ENCODE measurements around the gene NOX5. TPM values are rescaled to one million over a fixed set of nuclear protein-coding genes. Genes with fewer than 3 reads are reported as not detected.

NOX5 gene
- total and polyA plus RNA-seq, 2 of the 13 experiments (the other 11 are each of a cell fraction or from before 2014, with no cell fraction given): not detected

DNA sequence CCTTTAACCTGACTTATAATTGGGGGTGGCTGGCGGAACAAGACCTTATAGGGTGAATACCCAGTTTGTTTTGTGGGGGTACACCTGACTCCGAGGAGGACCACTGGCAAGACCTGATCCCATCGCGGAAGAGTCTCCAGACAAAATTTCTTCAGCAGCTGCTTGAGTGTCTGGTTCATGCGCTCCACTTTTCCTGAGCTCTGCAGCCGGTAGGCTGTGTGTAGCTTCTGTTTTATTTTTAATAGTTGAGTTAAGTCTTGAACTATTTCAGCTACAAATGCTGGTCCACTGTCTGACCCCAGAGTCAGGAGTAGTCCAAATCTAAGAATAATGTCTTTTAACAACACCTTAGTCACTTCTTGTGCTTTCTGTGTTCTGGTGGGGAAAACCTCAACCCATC is 21.2 kb upstream of the NOX5 start:
- H4K20me1 ChIP-seq (ENCODE audit: insufficient read depth, low read length): no peaks in the 10 kb centered on the region
- 65% methylated on average over 6 of the region's 6 CpGs for WGBS (ENCODE audit: low lambda C conversion rate)
- no TSS peak for BruUV-seq (replicated peaks)
- no peak for DNase-seq (ENCODE audit: low spot score)
- CTCF ChIA-PET (ENCODE audit: low intra/inter-chr PET ratio, low total read pairs): no interaction called here
- H3K9me3 ChIP-seq (ENCODE audit: low read length): no peaks in the 10 kb centered on the region
- POLR2A ChIA-PET: no interaction called here
- no peaks in the 10 kb centered on the region for H3K36me3 ChIP-seq (replicated peaks in 1 of 2; ENCODE audit: control insufficient read depth in 1 of 2, insufficient read depth in 2 of 2, low read length in 2 of 2)
- TF ChIP-seq, protein P1, sequence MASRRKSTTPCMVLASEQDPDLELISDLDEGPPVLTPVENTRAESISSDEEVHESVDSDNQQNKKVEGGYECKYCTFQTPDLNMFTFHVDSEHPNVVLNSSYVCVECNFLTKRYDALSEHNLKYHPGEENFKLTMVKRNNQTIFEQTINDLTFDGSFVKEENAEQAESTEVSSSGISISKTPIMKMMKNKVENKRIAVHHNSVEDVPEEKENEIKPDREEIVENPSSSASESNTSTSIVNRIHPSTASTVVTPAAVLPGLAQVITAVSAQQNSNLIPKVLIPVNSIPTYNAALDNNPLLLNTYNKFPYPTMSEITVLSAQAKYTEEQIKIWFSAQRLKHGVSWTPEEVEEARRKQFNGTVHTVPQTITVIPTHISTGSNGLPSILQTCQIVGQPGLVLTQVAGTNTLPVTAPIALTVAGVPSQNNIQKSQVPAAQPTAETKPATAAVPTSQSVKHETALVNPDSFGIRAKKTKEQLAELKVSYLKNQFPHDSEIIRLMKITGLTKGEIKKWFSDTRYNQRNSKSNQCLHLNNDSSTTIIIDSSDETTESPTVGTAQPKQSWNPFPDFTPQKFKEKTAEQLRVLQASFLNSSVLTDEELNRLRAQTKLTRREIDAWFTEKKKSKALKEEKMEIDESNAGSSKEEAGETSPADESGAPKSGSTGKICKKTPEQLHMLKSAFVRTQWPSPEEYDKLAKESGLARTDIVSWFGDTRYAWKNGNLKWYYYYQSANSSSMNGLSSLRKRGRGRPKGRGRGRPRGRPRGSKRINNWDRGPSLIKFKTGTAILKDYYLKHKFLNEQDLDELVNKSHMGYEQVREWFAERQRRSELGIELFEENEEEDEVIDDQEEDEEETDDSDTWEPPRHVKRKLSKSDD (CRISPR knock-in tag; IDR thresholded peaks at IDR 0.05; ENCODE audit: low read depth): no peak
- no peak for TF ChIP-seq ZNF780A (CRISPR knock-in tag; IDR thresholded peaks at IDR 0.05)
- H3K4me3 ChIP-seq (replicated peaks in 1 of 3; ENCODE audit: insufficient read depth in 1 of 3, low read depth in 2 of 3, low read length in 3 of 3): no peak overlapping the region
- H2AFZ ChIP-seq (ENCODE audit: low read length): no peak overlapping the region
- no peaks in the 10 kb centered on the region for H3K79me2 ChIP-seq (ENCODE audit: insufficient read depth, low read length)
- ATAC-seq: no peak
- intact Hi-C loops (cut with micrococcal nuclease; ENCODE audit: unreplicated experiment) (no loop called here), in situ Hi-C loops (cut with HindIII; ENCODE audit: extremely low pct_ligation_motif_present, low pct_unique_long_range_greater_than_20kb) (no loop called here)
- no peak overlapping the region for H3K27ac ChIP-seq (ENCODE audit: extremely low read length, insufficient read depth, low read length)
- peaks cover 0 to 2% of the 10 kb centered on the region in 2 experiments; a peak in 1 of 5 replicates for H3K27me3 ChIP-seq (ENCODE audit: control insufficient read depth in 1 of 2, insufficient read depth in 2 of 2, low read length in 2 of 2)
- H3K4me1 ChIP-seq (ENCODE audit: insufficient read depth, low read length): no peaks in the 10 kb centered on the region
- no peak for FAIRE-seq
- no peak overlapping the region for H3K4me2 ChIP-seq (ENCODE audit: low read depth, low read length)
- no peak overlapping the region for H3K9ac ChIP-seq (ENCODE audit: insufficient read depth, low read depth, low read length)

DNA sequence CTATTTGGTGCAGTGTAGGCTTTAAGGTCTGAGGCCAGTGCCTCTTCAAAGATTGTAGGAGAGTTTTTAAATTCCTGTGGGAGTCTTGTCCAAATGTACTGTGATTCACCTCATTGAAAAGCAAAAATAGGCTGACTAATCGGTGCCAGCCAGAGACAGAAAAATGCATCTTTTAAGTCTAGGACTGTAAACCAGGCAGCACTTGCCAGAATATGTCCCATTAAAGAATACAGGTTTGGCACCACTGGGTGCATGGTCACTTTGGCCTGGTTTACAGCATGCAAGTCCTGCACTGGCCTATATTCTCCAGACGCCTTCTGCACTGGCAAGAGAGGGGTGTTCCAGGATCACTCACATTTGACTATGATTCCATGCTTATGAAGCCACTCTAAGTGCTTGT is 20.3 kb upstream of the NOX5 start:
- POLR2A ChIA-PET: no interaction called here
- DNase-seq (ENCODE audit: low spot score) (no peak), FAIRE-seq (no peak), ATAC-seq (no peak)
- Histone ChIP-seq H3K79me2 (ENCODE audit: insufficient read depth, low read length) (no peaks in the 10 kb centered on the region), H3K4me3 (replicated peaks in 1 of 3; ENCODE audit: insufficient read depth in 1 of 3, low read depth in 2 of 3, low read length in 3 of 3) (no peak overlapping the region), H3K27me3 (ENCODE audit: control insufficient read depth in 1 of 2, insufficient read depth in 2 of 2, low read length in 2 of 2) (peaks cover 0 to 2% of the 10 kb centered on the region in 2 experiments; a peak in 1 of 5 replicates), H3K4me2 (ENCODE audit: low read depth, low read length) (no peak overlapping the region), H2AFZ (ENCODE audit: low read length) (no peak overlapping the region), H3K9me3 (ENCODE audit: low read length) (no peaks in the 10 kb centered on the region), H3K36me3 (replicated peaks in 1 of 2; ENCODE audit: control insufficient read depth in 1 of 2, insufficient read depth in 2 of 2, low read length in 2 of 2) (no peaks in the 10 kb centered on the region), H3K9ac (ENCODE audit: insufficient read depth, low read depth, low read length) (no peak overlapping the region), H4K20me1 (ENCODE audit: insufficient read depth, low read length) (no peaks in the 10 kb centered on the region), H3K4me1 (ENCODE audit: insufficient read depth, low read length) (no peaks in the 10 kb centered on the region), H3K27ac (ENCODE audit: extremely low read length, insufficient read depth, low read length) (no peak overlapping the region)
- 18% methylated on average over 1 of the region's 2 CpGs for WGBS (ENCODE audit: low lambda C conversion rate)
- in situ Hi-C loops (cut with HindIII; ENCODE audit: extremely low pct_ligation_motif_present, low pct_unique_long_range_greater_than_20kb) (no loop called here), intact Hi-C loops (cut with micrococcal nuclease; ENCODE audit: unreplicated experiment) (no loop called here)
- CTCF ChIA-PET (ENCODE audit: low intra/inter-chr PET ratio, low total read pairs): no interaction called here
- no TSS peak for BruUV-seq (replicated peaks)
- TF ChIP-seq, protein P2, sequence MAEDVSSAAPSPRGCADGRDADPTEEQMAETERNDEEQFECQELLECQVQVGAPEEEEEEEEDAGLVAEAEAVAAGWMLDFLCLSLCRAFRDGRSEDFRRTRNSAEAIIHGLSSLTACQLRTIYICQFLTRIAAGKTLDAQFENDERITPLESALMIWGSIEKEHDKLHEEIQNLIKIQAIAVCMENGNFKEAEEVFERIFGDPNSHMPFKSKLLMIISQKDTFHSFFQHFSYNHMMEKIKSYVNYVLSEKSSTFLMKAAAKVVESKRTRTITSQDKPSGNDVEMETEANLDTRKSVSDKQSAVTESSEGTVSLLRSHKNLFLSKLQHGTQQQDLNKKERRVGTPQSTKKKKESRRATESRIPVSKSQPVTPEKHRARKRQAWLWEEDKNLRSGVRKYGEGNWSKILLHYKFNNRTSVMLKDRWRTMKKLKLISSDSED (CRISPR knock-in tag; IDR thresholded peaks at IDR 0.05): no peak
- TF ChIP-seq MEIS2 (CRISPR knock-in tag; IDR thresholded peaks at IDR 0.05) (no peak), SALL2 (CRISPR knock-in tag; IDR thresholded peaks at IDR 0.05) (no peak), SMARCC2 (IDR thresholded peaks at IDR 0.05) (no peak), ZNF383 (CRISPR knock-in tag; IDR thresholded peaks at IDR 0.05; ENCODE audit: borderline replicate concordance) (no peak), ZNF777 (CRISPR knock-in tag; IDR thresholded peaks at IDR 0.05) (no peak), ZBTB21 (CRISPR knock-in tag; IDR thresholded peaks at IDR 0.05) (no peak), ZNF431 (CRISPR knock-in tag; IDR thresholded peaks at IDR 0.05; ENCODE audit: borderline replicate concordance, low read depth) (no peak)
- TF ChIP-seq, protein P3, sequence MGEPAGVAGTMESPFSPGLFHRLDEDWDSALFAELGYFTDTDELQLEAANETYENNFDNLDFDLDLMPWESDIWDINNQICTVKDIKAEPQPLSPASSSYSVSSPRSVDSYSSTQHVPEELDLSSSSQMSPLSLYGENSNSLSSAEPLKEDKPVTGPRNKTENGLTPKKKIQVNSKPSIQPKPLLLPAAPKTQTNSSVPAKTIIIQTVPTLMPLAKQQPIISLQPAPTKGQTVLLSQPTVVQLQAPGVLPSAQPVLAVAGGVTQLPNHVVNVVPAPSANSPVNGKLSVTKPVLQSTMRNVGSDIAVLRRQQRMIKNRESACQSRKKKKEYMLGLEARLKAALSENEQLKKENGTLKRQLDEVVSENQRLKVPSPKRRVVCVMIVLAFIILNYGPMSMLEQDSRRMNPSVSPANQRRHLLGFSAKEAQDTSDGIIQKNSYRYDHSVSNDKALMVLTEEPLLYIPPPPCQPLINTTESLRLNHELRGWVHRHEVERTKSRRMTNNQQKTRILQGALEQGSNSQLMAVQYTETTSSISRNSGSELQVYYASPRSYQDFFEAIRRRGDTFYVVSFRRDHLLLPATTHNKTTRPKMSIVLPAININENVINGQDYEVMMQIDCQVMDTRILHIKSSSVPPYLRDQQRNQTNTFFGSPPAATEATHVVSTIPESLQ (CRISPR knock-in tag; conservative IDR thresholded peaks at IDR 0.05): no peak
